Endothelial cell of umbilical vein (primary cell): ENCODE data around the gene AGFG1. TPM values are rescaled to one million over a fixed set of nuclear protein-coding genes. Genes with fewer than 3 reads are reported as not detected.

Experiments
- BruUV-seq: library from RNA; stranded (reverse); fragments of 400-500 nt; replicated peaks from 2 replicates; lab custom pipeline; 2021; lab: Mats Ljungman, UMichigan
- CTCF ChIA-PET: fragments of 300-600, 350-600 bp; sonication (Branson Sonifier 250); formaldehyde crosslinking; loops from one replicate; lab custom pipeline; 2021; ENCODE audit warnings: antibody characterized with exemption, inconsistent platforms; lab: Charles Lee
- POLR2A ChIA-PET: fragments of 300-600, 350-600 bp; sonication (Branson Sonifier 250); formaldehyde crosslinking; loops from one replicate; lab custom pipeline; 2021; ENCODE audit warnings: antibody characterized with exemption, inconsistent platforms; lab: Charles Lee
- DNase-seq: peaks from one replicate; pipeline ENCODE4 v3.0.0-alpha.2; 2011; ENCODE audit warnings: low read depth, low spot score
- FAIRE-seq: peaks from 2 replicates; lab custom pipeline; 2011; peaks lifted over from hg19 to GRCh38; lab: Jason Lieb, UNC
- H2AFZ ChIP-seq: 2 replicates; pipeline ENCODE4 v1.6.0; 2012; ENCODE audit warnings: low read depth, low read length, control low read depth, inconsistent platforms
- H3K27ac ChIP-seq: 2 replicates; pipeline ENCODE4 v1.5.1; 2011; ENCODE audit warnings: low read depth, mild to moderate bottlenecking, control low read depth, low read length, moderate library complexity; ENCODE audit not compliant: insufficient read depth
- H3K27me3 ChIP-seq, 2 experiments: 2 replicates each; pipeline versions ENCODE4 v1.6.0 to v1.6.1; 2011; ENCODE audit warnings: low read length in 2 of 2, mixed read lengths in 1 of 2; ENCODE audit not compliant: control insufficient read depth in 2 of 2, insufficient read depth in 2 of 2
- H3K36me3 ChIP-seq, 2 experiments: 2 replicates in 1 of 2; 3 replicates in 1 of 2; pipeline ENCODE4 v1.5.1; 2011; ENCODE audit warnings: low read length in 2 of 2, mild to moderate bottlenecking in 1 of 2, moderate library complexity in 1 of 2; ENCODE audit not compliant: control insufficient read depth in 2 of 2, insufficient read depth in 2 of 2; ENCODE audit errors: extremely low read depth in 1 of 2
- H3K4me1 ChIP-seq: 3 replicates; pipeline ENCODE4 v1.5.1; 2011; ENCODE audit warnings: mild to moderate bottlenecking, low read length; ENCODE audit not compliant: control insufficient read depth, insufficient read depth; ENCODE audit errors: extremely low read depth
- H3K4me2 ChIP-seq: 2 replicates; pipeline ENCODE4 v1.6.1; 2011; ENCODE audit warnings: low read length, control low read depth, mixed read lengths; ENCODE audit not compliant: insufficient read depth
- H3K4me3 ChIP-seq, 3 experiments: fragments of 200-600 bp in 1 of 3; sonication (generic), shearing (Covaris generic) in 1 of 3; replicated peaks in 1 of 3; 2 replicates each; pipeline ENCODE4 v1.5.1; 2011 to 2016; ENCODE audit warnings: control low read depth in 3 of 3, low read length in 3 of 3, mild to moderate bottlenecking in 2 of 3, inconsistent platforms in 1 of 3, low read depth in 1 of 3, moderate library complexity in 1 of 3; ENCODE audit not compliant: insufficient read depth in 1 of 3
- H3K79me2 ChIP-seq: 2 replicates; pipeline ENCODE4 v1.6.0; 2012; ENCODE audit warnings: low read length, inconsistent platforms; ENCODE audit not compliant: control insufficient read depth, insufficient read depth
- H3K9ac ChIP-seq: replicated peaks from 2 replicates; pipeline ENCODE3; 2011; ENCODE audit warnings: low read length, control low read depth; ENCODE audit not compliant: insufficient read depth; ENCODE audit errors: extremely low read depth
- H3K9me1 ChIP-seq: replicated peaks from 3 replicates; pipeline ENCODE4 v1.6.0; 2011; ENCODE audit warnings: mild to moderate bottlenecking, low read length; ENCODE audit not compliant: control insufficient read depth, insufficient read depth; ENCODE audit errors: extremely low read depth
- H3K9me3 ChIP-seq: replicated peaks from 2 replicates; pipeline ENCODE4 v1.5.1; 2012; ENCODE audit warnings: low read length, inconsistent platforms; ENCODE audit not compliant: control insufficient read depth, insufficient read depth
- H4K20me1 ChIP-seq: replicated peaks from 2 replicates; pipeline ENCODE3; 2011; ENCODE audit warnings: mild to moderate bottlenecking, low read length; ENCODE audit not compliant: control insufficient read depth, insufficient read depth; ENCODE audit errors: extremely low read depth
- EZH2 ChIP-seq: IDR thresholded peaks from 2 replicates; pipeline ENCODE4 v1.6.1; 2012; ENCODE audit warnings: borderline replicate concordance, low read depth, mild to moderate bottlenecking, moderate library complexity, low read length, inconsistent platforms; ENCODE audit not compliant: severe bottlenecking
- FOS ChIP-seq: IDR thresholded peaks from 2 replicates; pipeline ENCODE4 v1.6.1; 2011; ENCODE audit warnings: mild to moderate bottlenecking, low read length, moderate library complexity, borderline replicate concordance; ENCODE audit not compliant: insufficient read depth
- GATA2 ChIP-seq: IDR thresholded peaks from 2 replicates; pipeline ENCODE4 v1.7.0; 2011; ENCODE audit warnings: low read depth, mild to moderate bottlenecking, moderate library complexity, mixed read lengths, low read length; ENCODE audit not compliant: insufficient read length, insufficient read depth
- JUN ChIP-seq: IDR thresholded peaks from 2 replicates; pipeline ENCODE4 v1.6.1; 2011; ENCODE audit warnings: borderline replicate concordance, low read depth; ENCODE audit not compliant: insufficient read length, insufficient read depth
- MYC ChIP-seq: IDR thresholded peaks from one replicate; pipeline ENCODE4 v1.6.1; 2011; ENCODE audit warnings: mild to moderate bottlenecking, low read depth, low read length
- POLR2A ChIP-seq: IDR thresholded peaks from 2 replicates; pipeline ENCODE4 v1.6.1; 2012; ENCODE audit warnings: low read depth, mild to moderate bottlenecking, control low read depth, low read length
- POLR2AphosphoS5 ChIP-seq: IDR thresholded peaks from 2 replicates; pipeline ENCODE4 v1.6.1; 2012; ENCODE audit warnings: low read depth, mild to moderate bottlenecking, control low read depth, low read length, moderate library complexity; ENCODE audit not compliant: insufficient read depth
- dilution Hi-C: fragments of 300-500 bp; cut with MboI; formaldehyde crosslinking; loops from one replicate; pipeline ENCODE4 v1.15.0; 2019; ENCODE audit warnings: low sequenced_read_pairs; ENCODE audit not compliant: extremely low pct_ligation_motif_present
- intact Hi-C: fragments of 100-400 bp; cut with micrococcal nuclease; formaldehyde crosslinking; loops from one replicate; pipeline ENCODE4 v1.10.0; 2022
- polyA plus RNA-seq, 4 experiments: library from polyadenylated mRNA; depleted of rRNA in 3 of 4; stranded (reverse) in 3 of 4; unstranded in 1 of 4; fragments of >200 nt; gene quantifications; 2 replicates each; pipeline versions ENCODE4 v1.2.1 to v1.2.3, GENCODE V29; 2011 to 2012; ENCODE audit warnings: missing spikeins in 1 of 4
- total RNA-seq: library from RNA; stranded (reverse); gene quantifications from 2 replicates; pipeline ENCODE4 v1.2.3, GENCODE V29; 2021
- TF ChIP-seq, protein P1 (sequence below), 2 donors: IDR thresholded peaks; 1 replicate in 1 of 2; 2 replicates in 1 of 2; pipeline ENCODE4 v1.5.1; 2011; ENCODE audit warnings: low read length in 2 of 2, mild to moderate bottlenecking in 2 of 2, moderate library complexity in 2 of 2, control low read depth in 1 of 2, inconsistent platforms in 1 of 2, low read depth in 1 of 2; ENCODE audit not compliant: insufficient read depth in 1 of 2; ENCODE audit errors: extremely low read depth in 1 of 2
- TF ChIP-seq, protein P2 (sequence below): IDR thresholded peaks from 2 replicates; pipeline ENCODE4 v1.6.1; 2011; ENCODE audit not compliant: insufficient read depth, insufficient read length

The AGFG1 gene
- total and polyA plus RNA-seq, 2 donors (not counting 3 experiments of a cell fraction or from before 2014, with no cell fraction given), result 87.9 to 106 TPM

DNA sequence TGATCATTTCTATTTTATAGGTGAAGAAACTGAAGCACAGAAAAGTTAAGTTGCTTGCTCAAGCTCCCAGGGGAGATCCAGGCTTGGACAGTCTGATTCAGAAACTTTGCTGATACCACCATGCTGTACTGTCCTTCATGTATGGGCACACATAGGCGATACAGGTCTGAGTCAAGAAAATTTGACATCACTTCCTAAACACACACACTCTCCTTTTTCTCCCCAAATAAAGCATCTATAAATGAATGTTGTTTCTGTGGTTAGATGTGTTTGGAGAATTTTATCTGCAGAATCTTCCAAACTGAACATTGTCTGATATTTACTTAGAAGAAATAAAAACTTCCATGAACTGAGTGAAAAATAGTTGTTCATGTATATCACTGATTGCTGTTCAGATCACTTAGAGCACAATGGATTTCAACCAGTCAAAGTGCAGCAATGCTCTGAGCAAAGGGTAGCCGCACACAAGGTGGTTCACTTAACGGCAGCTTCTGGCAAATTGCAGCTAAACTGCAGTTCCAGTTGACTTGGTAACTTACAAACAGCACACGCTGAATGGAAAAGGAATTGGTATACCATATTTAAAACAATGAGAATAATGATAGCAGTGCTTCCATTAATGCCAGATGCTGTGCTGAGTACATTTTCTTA, 10.0 kb upstream of the AGFG1 start:
- H3K36me3 ChIP-seq, result no peaks in the 10 kb centered on the region
- no peaks in the 10 kb centered on the region for H4K20me1 ChIP-seq
- H3K4me3 ChIP-seq, result no peak overlapping the region
- H3K9ac ChIP-seq, result no peak overlapping the region
- H3K4me2 ChIP-seq, result no peak overlapping the region
- ChIA-PET POLR2A (no interaction called here), CTCF (no interaction called here)
- H3K27ac ChIP-seq, result no peak overlapping the region
- no peak overlapping the region for H2AFZ ChIP-seq
- H3K4me1 ChIP-seq, result no peaks in the 10 kb centered on the region
- no peaks in the 10 kb centered on the region for H3K9me1 ChIP-seq
- intact Hi-C loops (no loop called here), dilution Hi-C loops (no loop called here)
- no peaks in the 10 kb centered on the region for H3K9me3 ChIP-seq
- no TSS peak for BruUV-seq
- no peaks in the 10 kb centered on the region for H3K79me2 ChIP-seq
- DNase-seq (no peak), FAIRE-seq (no peak)
- no peaks in the 10 kb centered on the region for H3K27me3 ChIP-seq
- TF ChIP-seq EZH2, result no peak
- TF ChIP-seq, protein P1, sequence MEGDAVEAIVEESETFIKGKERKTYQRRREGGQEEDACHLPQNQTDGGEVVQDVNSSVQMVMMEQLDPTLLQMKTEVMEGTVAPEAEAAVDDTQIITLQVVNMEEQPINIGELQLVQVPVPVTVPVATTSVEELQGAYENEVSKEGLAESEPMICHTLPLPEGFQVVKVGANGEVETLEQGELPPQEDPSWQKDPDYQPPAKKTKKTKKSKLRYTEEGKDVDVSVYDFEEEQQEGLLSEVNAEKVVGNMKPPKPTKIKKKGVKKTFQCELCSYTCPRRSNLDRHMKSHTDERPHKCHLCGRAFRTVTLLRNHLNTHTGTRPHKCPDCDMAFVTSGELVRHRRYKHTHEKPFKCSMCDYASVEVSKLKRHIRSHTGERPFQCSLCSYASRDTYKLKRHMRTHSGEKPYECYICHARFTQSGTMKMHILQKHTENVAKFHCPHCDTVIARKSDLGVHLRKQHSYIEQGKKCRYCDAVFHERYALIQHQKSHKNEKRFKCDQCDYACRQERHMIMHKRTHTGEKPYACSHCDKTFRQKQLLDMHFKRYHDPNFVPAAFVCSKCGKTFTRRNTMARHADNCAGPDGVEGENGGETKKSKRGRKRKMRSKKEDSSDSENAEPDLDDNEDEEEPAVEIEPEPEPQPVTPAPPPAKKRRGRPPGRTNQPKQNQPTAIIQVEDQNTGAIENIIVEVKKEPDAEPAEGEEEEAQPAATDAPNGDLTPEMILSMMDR (IDR thresholded peaks at IDR 0.05; ENCODE audit: extremely low read depth in 1 of 2, insufficient read depth in 1 of 2, low read depth in 1 of 2, low read length in 2 of 2), result no peak

DNA sequence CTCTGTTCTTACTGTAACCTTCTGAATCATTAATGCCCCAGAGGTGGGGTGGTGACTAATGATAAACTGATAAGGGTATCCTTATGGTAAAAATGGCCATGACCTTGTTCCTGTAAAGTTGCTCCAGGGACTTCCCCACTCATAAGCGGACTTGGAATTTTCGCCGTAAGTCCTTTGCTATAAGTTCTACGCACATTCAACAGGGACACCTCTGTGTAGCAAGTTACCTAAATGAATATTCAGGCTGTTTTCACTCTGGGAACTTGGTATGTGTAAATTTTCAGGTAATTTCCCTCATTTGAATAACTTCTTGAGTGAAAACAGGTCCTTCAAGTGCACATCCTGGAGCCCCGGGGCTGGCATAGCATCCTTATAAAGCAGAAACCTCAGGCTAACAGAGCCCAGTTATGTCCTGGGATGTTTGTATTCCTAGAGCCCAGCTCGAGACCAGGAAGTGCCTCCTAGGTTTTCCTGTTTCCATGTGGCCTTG, 9.4 kb upstream of the AGFG1 start:
- FAIRE-seq, result no peak
- BruUV-seq, result no TSS peak
- dilution Hi-C loops, result no loop called here

More for the DNA sequence above, 9.4 kb upstream of the AGFG1 start:
- H3K36me3 ChIP-seq, result no peaks in the 10 kb centered on the region
- no peaks in the 10 kb centered on the region for H4K20me1 ChIP-seq
- no peak overlapping the region for H3K27ac ChIP-seq
- no peak overlapping the region for H3K9ac ChIP-seq
- no peaks in the 10 kb centered on the region for H3K9me1 ChIP-seq
- H3K79me2 ChIP-seq, result no peaks in the 10 kb centered on the region
- no peak overlapping the region for H2AFZ ChIP-seq
- no peaks in the 10 kb centered on the region for H3K4me1 ChIP-seq
- no peak overlapping the region for H3K4me2 ChIP-seq
- CTCF ChIA-PET, result no interaction called here
- no peaks in the 10 kb centered on the region for H3K9me3 ChIP-seq
- intact Hi-C loops, result no loop called here
- H3K4me3 ChIP-seq, result no peak overlapping the region
- POLR2A ChIA-PET, result no interaction called here
- TF ChIP-seq FOS (no peak), POLR2AphosphoS5 (no peak), MYC (no peak), JUN (no peak), EZH2 (no peak), GATA2 (no peak), POLR2A (no peak)
- TF ChIP-seq, protein P1 (IDR thresholded peaks at IDR 0.05; ENCODE audit: extremely low read depth in 1 of 2, insufficient read depth in 1 of 2, low read depth in 1 of 2, low read length in 2 of 2), result no peak
- TF ChIP-seq, protein P2, sequence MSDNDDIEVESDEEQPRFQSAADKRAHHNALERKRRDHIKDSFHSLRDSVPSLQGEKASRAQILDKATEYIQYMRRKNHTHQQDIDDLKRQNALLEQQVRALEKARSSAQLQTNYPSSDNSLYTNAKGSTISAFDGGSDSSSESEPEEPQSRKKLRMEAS, result no peak
- H3K27me3 ChIP-seq, result no peaks in the 10 kb centered on the region
- DNase-seq, result no peak
